NCI-H2196 (cell line): ENCODE measurements around the gene DOK6.
"Not testable (repeated sequence)": the region's sequence is repeated elsewhere in the genome, so short reads cannot be mapped to it uniquely, and the experiment has no call there.

ENCODE experiments used
- DNase-seq: peaks from one replicate; lab custom pipeline; 2025; ENCODE audit not compliant: unreplicated experiment; lab: John Stamatoyannopoulos, UW

DOK6 gene

DNA sequence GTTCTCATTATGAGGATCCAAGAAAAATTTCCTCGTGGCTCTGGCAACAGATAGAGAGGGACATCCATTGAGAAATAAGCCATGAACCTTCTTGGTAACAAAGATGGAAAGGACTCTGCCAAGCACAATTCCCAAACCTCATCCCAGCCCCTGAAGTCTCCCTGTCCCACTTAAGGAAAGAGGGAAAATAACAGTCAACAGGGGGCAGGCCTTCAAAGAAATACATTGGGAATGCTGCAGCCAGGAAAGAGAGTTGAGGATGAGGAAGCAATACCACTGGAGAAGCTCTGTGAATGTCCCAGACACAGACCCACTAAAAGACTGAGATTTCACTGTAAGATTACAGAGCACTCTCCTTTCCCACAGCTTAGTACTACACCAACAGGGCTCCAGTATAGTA, 453.8 kb downstream of the DOK6 start:
- DNase-seq = no peak

- DNase-seq = no peak
Measured at GRCh38 chr18:69858897-69859296, 458.2 kb downstream of the DOK6 start.

- DNase-seq = not testable (repeated sequence)
Measured at GRCh38 chr18:69864802-69865201, 464.1 kb downstream of the DOK6 start.

- no peak for DNase-seq
Measured at GRCh38 chr18:69865776-69866175, 465.1 kb downstream of the DOK6 start.

GRCh38 chr18:69866212-69866611, 465.5 kb downstream of the DOK6 start:
- DNase-seq = no peak

DNA sequence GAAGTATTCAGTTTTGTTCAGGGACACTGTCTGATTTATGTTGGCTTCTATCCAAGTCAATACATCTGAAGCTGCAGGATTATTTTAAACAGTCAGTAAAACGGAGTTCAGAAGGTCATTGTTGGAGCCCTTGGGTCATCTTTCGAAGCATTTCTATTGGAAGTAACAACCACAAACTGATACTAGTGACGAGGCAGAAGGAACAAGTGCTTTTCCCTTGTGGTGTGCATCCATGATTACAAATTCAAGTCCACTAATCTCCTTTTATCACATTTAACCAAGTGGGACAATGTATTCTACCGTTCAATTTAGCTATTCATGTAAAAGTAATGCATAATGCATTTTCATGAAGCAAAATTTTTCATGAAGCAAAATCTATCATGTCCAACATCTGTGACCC, 470.0 kb downstream of the DOK6 start:
- no peak for DNase-seq

DNA sequence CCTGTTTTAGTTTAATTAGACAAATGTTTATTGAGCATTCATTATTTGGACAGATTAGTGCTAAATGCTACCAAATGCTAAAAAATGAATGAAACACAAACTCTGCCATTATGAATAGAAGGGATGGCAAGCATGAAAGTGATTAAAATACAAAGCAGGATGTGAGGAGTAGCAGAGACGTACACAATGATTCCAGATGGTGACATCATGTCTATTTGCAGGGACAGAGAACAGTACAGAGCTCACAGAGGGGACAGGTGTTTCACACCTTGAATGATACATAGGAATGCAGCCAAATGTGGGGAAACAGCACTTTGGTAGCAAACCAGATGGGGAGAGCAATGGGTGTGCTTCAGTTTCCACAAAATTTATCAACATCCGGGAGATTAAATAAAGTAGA, 470.7 kb downstream of the DOK6 start:
- DNase-seq = peak; percentile 7

GRCh38 chr18:69872661-69873060, 472.0 kb downstream of the DOK6 start:
- no peak for DNase-seq

GRCh38 chr18:69874058-69874457, 473.4 kb downstream of the DOK6 start:
- DNase-seq = no peak

- no peak for DNase-seq
Measured at GRCh38 chr18:69876490-69876889, 475.8 kb downstream of the DOK6 start.

DNA sequence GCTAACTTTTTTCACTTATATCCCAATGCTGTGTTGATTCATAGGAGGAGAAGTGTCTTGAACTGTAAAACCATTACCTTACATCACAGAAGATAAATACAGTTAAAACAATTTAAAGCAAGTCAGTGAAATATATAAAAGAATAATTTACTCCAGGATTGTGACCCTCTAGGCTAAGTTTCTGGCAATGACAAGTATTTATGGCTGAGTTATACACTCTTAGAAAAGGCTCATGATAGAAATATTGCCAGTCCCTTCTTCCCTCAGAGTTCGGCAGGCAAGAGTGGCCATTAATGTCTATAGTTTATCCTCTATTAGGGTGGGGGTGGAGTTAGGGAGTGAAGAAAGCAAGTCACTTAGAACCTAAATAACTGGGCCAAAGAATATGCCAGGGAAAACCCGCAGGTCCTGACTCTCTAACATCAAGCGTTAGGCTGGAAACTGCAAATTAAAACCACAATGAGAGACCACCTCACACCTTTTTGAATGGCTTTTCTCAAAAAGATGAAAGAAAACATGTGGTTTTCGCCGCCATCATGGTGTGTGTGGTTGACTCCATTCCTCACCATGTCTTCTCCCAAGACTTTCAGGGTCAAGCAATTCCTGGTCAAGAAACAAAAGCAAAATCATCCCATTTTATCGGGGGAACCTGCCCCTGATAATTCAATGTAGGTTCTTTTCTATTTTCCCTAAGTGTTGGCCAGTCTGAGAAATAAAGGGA, 477.7 kb downstream of the DOK6 start:
- no peak for DNase-seq

- not testable (repeated sequence) for DNase-seq
Measured at GRCh38 chr18:69879051-69879450, 478.4 kb downstream of the DOK6 start.

DNA sequence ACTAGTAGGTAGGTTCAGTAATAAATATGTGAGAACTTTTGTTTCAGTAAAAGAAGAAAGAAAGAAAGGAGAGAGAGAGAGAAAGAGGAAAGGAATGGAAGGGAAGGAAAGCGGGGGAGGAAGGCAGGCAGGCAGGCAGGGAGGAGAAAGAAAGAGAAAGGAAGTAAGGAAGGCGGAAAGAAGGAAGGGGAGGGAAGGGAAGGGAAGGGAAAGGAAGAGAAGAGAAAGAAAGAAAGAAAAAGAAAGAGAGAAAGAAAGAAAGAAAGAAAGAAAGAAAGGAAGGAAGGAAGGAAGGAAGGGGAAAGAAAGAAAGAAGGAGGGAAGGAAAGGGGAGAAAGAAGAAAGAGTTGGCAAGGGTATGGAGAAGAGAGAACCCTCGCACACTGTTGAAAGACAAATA, 479.4 kb downstream of the DOK6 start:
- DNase-seq = no peak

GRCh38 chr18:69882965-69883668, 482.4 kb downstream of the DOK6 start:
- DNase-seq = no peak

- no peak for DNase-seq
Measured at GRCh38 chr18:69883781-69884180, 483.1 kb downstream of the DOK6 start.

DNA sequence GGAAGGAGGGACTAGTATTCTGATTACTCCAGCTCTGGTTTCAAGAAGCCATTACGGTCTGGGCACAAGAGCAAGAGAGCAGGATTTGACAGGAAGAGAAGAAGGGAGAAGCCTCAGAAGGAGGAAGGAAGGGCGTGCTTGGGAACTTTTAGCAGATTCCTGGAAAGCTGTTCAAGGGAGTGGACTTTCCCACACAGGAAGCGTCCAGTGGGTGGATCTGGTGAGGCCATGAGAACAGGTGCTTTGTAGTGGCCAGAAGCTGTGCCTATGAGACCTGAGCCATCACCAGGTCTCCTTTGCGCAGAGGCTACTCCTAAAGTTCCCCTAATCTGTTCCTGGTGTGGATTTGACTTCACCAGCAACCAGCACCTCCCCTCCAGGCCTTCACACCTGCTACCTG, 484.7 kb downstream of the DOK6 start:
- DNase-seq = no peak

DNA sequence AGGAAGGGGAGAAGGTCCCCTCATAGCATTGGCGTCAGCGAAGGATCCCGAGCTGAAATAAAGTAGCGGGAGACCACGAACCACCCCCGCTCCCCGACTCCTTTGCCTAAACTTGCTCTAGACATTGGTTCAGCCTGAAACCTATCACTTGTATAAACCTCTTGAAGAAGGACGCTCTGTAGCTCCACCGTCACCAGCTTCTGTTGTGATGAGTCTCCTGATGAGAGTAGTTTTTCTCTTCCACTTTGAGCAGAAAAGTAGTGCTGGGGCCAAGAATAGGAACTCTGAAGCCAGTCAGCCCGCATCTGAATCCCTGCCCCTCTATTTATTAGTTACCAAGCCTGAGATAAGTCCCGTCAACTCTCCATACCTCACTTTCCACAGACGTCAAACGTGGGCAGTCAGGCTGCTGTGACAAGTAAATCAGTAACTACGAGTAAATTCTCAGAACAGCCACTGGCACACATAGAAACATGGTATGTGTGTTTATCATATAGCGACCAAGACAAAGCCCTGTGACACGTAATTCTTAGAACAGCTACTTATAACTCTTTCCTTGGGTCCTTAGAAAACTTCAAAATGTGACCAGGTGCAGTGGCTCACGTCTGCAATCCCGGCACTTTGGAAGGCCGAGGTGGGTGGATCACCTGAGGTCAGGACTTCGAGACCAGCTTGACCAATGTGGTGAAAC, 485.3 kb downstream of the DOK6 start:
- DNase-seq = no peak

DNA sequence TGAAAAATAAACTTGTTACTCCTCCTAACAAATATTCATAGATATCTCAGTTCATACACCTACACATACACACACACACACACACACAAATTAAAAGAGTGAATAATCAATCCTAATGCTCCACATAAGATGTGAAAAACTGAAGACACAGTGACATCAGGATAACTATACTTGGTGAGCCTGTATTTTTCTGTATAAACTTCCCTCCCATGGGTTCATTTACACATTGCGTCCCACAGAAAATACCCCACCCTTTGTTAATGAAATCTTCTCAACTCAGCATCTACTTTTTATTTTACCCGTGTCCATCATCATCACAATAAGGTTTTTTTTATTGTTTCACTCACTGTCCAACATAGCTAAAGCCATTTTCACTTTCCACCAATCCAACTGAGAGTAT, 486.6 kb downstream of the DOK6 start:
- no peak for DNase-seq

GRCh38 chr18:69889009-69889408, 488.3 kb downstream of the DOK6 start:
- DNase-seq = no peak

GRCh38 chr18:69890558-69890957, 489.9 kb downstream of the DOK6 start:
- DNase-seq = no peak

- DNase-seq = no peak
Measured at GRCh38 chr18:69894467-69894866, 493.8 kb downstream of the DOK6 start.
